ENCODE data around the gene MUC20.
A peak's percentile ranks its signal among the peaks of the same experiment; 100 is the strongest.

MUC20 gene

GRCh38 chr3:195754906-195755305, 34.1 kb downstream of the MUC20 start:
- Histone ChIP-seq H3K27me3 (replicated peaks; ENCODE audit: control insufficient read depth, insufficient read depth, low read length) (peaks cover 51% of the 10 kb centered on the region), H3K4me1 (ENCODE audit: control insufficient read depth, insufficient read depth, low read length) (peaks cover 11% of the 10 kb centered on the region), H3K9ac (ENCODE audit: low read length) (no peak overlapping the region), H3K36me3 (ENCODE audit: control insufficient read depth, insufficient read depth, low read length, severe bottlenecking) (no peaks in the 10 kb centered on the region), H3K4me3 (ENCODE audit: low read length) (no peak overlapping the region), H3K9me3 (ENCODE audit: control insufficient read depth, low read length) (no peaks in the 10 kb centered on the region)
- no peak for DNase-seq (ENCODE audit: low read depth)

- Histone ChIP-seq H3K4me3 (ENCODE audit: low read length) (peak overlapping the region; percentile 2), H3K36me3 (ENCODE audit: control insufficient read depth, insufficient read depth, low read length, severe bottlenecking) (no peaks in the 10 kb centered on the region), H3K9me3 (ENCODE audit: control insufficient read depth, low read length) (no peaks in the 10 kb centered on the region), H3K27me3 (replicated peaks; ENCODE audit: control insufficient read depth, insufficient read depth, low read length) (peaks cover 54% of the 10 kb centered on the region), H3K9ac (ENCODE audit: low read length) (no peak overlapping the region), H3K4me1 (ENCODE audit: control insufficient read depth, insufficient read depth, low read length) (peaks cover 11% of the 10 kb centered on the region)
- DNase-seq (ENCODE audit: low read depth) = no peak
Observed at GRCh38 chr3:195755391-195755790, 34.6 kb downstream of the MUC20 start.

- Histone ChIP-seq H3K27me3 (replicated peaks; ENCODE audit: control insufficient read depth, insufficient read depth, low read length) (peaks cover 56% of the 10 kb centered on the region), H3K4me1 (ENCODE audit: control insufficient read depth, insufficient read depth, low read length) (peaks cover 15% of the 10 kb centered on the region), H3K4me3 (ENCODE audit: low read length) (peak overlapping the region; percentile 2), H3K9ac (ENCODE audit: low read length) (no peak overlapping the region), H3K9me3 (ENCODE audit: control insufficient read depth, low read length) (no peaks in the 10 kb centered on the region), H3K36me3 (ENCODE audit: control insufficient read depth, insufficient read depth, low read length, severe bottlenecking) (no peaks in the 10 kb centered on the region)
- DNase-seq (ENCODE audit: low read depth) = no peak
Observed at GRCh38 chr3:195755791-195756676, 35.3 kb downstream of the MUC20 start.

GRCh38 chr3:195757438-195757770, 36.6 kb downstream of the MUC20 start:
- Histone ChIP-seq H3K4me3 (ENCODE audit: low read length) (no peak overlapping the region), H3K9ac (ENCODE audit: low read length) (no peak overlapping the region), H3K4me1 (ENCODE audit: control insufficient read depth, insufficient read depth, low read length) (peaks cover 15% of the 10 kb centered on the region), H3K36me3 (ENCODE audit: control insufficient read depth, insufficient read depth, low read length, severe bottlenecking) (no peaks in the 10 kb centered on the region), H3K9me3 (ENCODE audit: control insufficient read depth, low read length) (no peaks in the 10 kb centered on the region), H3K27me3 (replicated peaks; ENCODE audit: control insufficient read depth, insufficient read depth, low read length) (peaks cover 57% of the 10 kb centered on the region)
- no peak for DNase-seq (ENCODE audit: low read depth)

GRCh38 chr3:195757827-195758226, 37.0 kb downstream of the MUC20 start:
- H3K4me3 ChIP-seq (ENCODE audit: low read length) = no peak overlapping the region

GRCh38 chr3:195758721-195759353, 38.1 kb downstream of the MUC20 start:
- Histone ChIP-seq H3K4me3 (ENCODE audit: low read length) (no peak overlapping the region), H3K9ac (ENCODE audit: low read length) (no peak overlapping the region)

More at GRCh38 chr3:195757827-195758226, 37.0 kb downstream of the MUC20 start:
- no peaks in the 10 kb centered on the region for H3K9me3 ChIP-seq (ENCODE audit: control insufficient read depth, low read length)
- peaks cover 57% of the 10 kb centered on the region for H3K27me3 ChIP-seq (replicated peaks; ENCODE audit: control insufficient read depth, insufficient read depth, low read length)
- H3K36me3 ChIP-seq (ENCODE audit: control insufficient read depth, insufficient read depth, low read length, severe bottlenecking) = no peaks in the 10 kb centered on the region
- no peak for DNase-seq (ENCODE audit: low read depth)
- H3K9ac ChIP-seq (ENCODE audit: low read length) = no peak overlapping the region
- peaks cover 15% of the 10 kb centered on the region for H3K4me1 ChIP-seq (ENCODE audit: control insufficient read depth, insufficient read depth, low read length)

GRCh38 chr3:195760345-195761122, 39.8 kb downstream of the MUC20 start:
- H3K27me3 ChIP-seq (replicated peaks; ENCODE audit: control insufficient read depth, insufficient read depth, low read length) = peaks cover 67% of the 10 kb centered on the region

More at GRCh38 chr3:195758721-195759353, 38.1 kb downstream of the MUC20 start:
- peaks cover 65% of the 10 kb centered on the region for H3K27me3 ChIP-seq (replicated peaks; ENCODE audit: control insufficient read depth, insufficient read depth, low read length)
- no peak for DNase-seq (ENCODE audit: low read depth)
- no peaks in the 10 kb centered on the region for H3K36me3 ChIP-seq (ENCODE audit: control insufficient read depth, insufficient read depth, low read length, severe bottlenecking)
- peaks cover 15% of the 10 kb centered on the region for H3K4me1 ChIP-seq (ENCODE audit: control insufficient read depth, insufficient read depth, low read length)
- H3K9me3 ChIP-seq (ENCODE audit: control insufficient read depth, low read length) = no peaks in the 10 kb centered on the region

GRCh38 chr3:195761123-195761566, 40.4 kb downstream of the MUC20 start:
- no peak overlapping the region for H3K4me3 ChIP-seq (ENCODE audit: low read length)
- no peaks in the 10 kb centered on the region for H3K9me3 ChIP-seq (ENCODE audit: control insufficient read depth, low read length)
- H3K4me1 ChIP-seq (ENCODE audit: control insufficient read depth, insufficient read depth, low read length) = peaks cover 6% of the 10 kb centered on the region
- peaks cover 65% of the 10 kb centered on the region for H3K27me3 ChIP-seq (replicated peaks; ENCODE audit: control insufficient read depth, insufficient read depth, low read length)
- no peak overlapping the region for H3K9ac ChIP-seq (ENCODE audit: low read length)
- DNase-seq (ENCODE audit: low read depth) = no peak
- no peaks in the 10 kb centered on the region for H3K36me3 ChIP-seq (ENCODE audit: control insufficient read depth, insufficient read depth, low read length, severe bottlenecking)

More at GRCh38 chr3:195760345-195761122, 39.8 kb downstream of the MUC20 start:
- no peaks in the 10 kb centered on the region for H3K36me3 ChIP-seq (ENCODE audit: control insufficient read depth, insufficient read depth, low read length, severe bottlenecking)
- H3K4me1 ChIP-seq (ENCODE audit: control insufficient read depth, insufficient read depth, low read length) = peaks cover 12% of the 10 kb centered on the region
- no peak for DNase-seq (ENCODE audit: low read depth)
- H3K9ac ChIP-seq (ENCODE audit: low read length) = no peak overlapping the region
- H3K4me3 ChIP-seq (ENCODE audit: low read length) = no peak overlapping the region
- no peaks in the 10 kb centered on the region for H3K9me3 ChIP-seq (ENCODE audit: control insufficient read depth, low read length)

- peaks cover 65% of the 10 kb centered on the region for H3K27me3 ChIP-seq (replicated peaks; ENCODE audit: control insufficient read depth, insufficient read depth, low read length)
- H3K9ac ChIP-seq (ENCODE audit: low read length) = no peak overlapping the region
Observed at GRCh38 chr3:195761567-195762248, 40.9 kb downstream of the MUC20 start.

GRCh38 chr3:195762249-195762585, 41.4 kb downstream of the MUC20 start:
- Histone ChIP-seq H3K36me3 (ENCODE audit: control insufficient read depth, insufficient read depth, low read length, severe bottlenecking) (no peaks in the 10 kb centered on the region), H3K9ac (ENCODE audit: low read length) (no peak overlapping the region), H3K27me3 (replicated peaks; ENCODE audit: control insufficient read depth, insufficient read depth, low read length) (peaks cover 64% of the 10 kb centered on the region), H3K9me3 (ENCODE audit: control insufficient read depth, low read length) (no peaks in the 10 kb centered on the region), H3K4me1 (ENCODE audit: control insufficient read depth, insufficient read depth, low read length) (peaks cover 4% of the 10 kb centered on the region), H3K4me3 (ENCODE audit: low read length) (no peak overlapping the region)
- DNase-seq (ENCODE audit: low read depth) = no peak

More at GRCh38 chr3:195761567-195762248, 40.9 kb downstream of the MUC20 start:
- DNase-seq (ENCODE audit: low read depth) = no peak
- Histone ChIP-seq H3K36me3 (ENCODE audit: control insufficient read depth, insufficient read depth, low read length, severe bottlenecking) (no peaks in the 10 kb centered on the region), H3K4me3 (ENCODE audit: low read length) (no peak overlapping the region), H3K9me3 (ENCODE audit: control insufficient read depth, low read length) (no peaks in the 10 kb centered on the region), H3K4me1 (ENCODE audit: control insufficient read depth, insufficient read depth, low read length) (peaks cover 4% of the 10 kb centered on the region)
